Gastrocnemius medialis (tissue), 4 donors: ENCODE data around the gene NIPA2.

Experiments used
- POLR2A ChIP-seq, 2 donors: fragments of 450-650 bp; IDR thresholded peaks; one replicate each; pipeline ENCODE4 v1.6.1; 2017; ENCODE audit warnings: antibody characterized with exemption in 2 of 2, mild to moderate bottlenecking in 2 of 2, moderate library complexity in 2 of 2
- TF ChIP-seq, protein P1 (sequence below), 5 experiments: fragments of 450-650 bp in 3 of 5; fragments of 200-600 bp in 2 of 5; sonication (generic) in 2 of 5; IDR thresholded peaks in 4 of 5; conservative IDR thresholded peaks in 1 of 5; 1 replicate in 4 of 5; 2 replicates in 1 of 5; pipeline ENCODE4 v1.5.1; 2016 to 2019; ENCODE audit warnings: antibody characterized with exemption in 5 of 5, mild to moderate bottlenecking in 3 of 5, moderate library complexity in 3 of 5

DNA sequence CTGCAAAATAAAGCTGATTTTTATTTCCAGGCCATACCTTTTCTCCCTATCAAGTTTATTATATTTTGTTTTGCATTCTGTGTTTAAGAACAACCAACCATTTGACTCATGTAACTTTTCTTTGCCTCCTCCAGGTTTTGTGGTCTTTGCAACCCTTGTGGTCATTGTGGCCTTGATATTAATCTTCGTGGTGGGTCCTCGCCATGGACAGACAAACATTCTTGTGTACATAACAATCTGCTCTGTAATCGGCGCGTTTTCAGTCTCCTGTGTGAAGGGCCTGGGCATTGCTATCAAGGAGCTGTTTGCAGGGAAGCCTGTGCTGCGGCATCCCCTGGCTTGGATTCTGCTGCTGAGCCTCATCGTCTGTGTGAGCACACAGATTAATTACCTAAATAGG lies 27.6 kb downstream of the NIPA2 start:
- TF ChIP-seq, protein P1, sequence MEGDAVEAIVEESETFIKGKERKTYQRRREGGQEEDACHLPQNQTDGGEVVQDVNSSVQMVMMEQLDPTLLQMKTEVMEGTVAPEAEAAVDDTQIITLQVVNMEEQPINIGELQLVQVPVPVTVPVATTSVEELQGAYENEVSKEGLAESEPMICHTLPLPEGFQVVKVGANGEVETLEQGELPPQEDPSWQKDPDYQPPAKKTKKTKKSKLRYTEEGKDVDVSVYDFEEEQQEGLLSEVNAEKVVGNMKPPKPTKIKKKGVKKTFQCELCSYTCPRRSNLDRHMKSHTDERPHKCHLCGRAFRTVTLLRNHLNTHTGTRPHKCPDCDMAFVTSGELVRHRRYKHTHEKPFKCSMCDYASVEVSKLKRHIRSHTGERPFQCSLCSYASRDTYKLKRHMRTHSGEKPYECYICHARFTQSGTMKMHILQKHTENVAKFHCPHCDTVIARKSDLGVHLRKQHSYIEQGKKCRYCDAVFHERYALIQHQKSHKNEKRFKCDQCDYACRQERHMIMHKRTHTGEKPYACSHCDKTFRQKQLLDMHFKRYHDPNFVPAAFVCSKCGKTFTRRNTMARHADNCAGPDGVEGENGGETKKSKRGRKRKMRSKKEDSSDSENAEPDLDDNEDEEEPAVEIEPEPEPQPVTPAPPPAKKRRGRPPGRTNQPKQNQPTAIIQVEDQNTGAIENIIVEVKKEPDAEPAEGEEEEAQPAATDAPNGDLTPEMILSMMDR (IDR thresholded peaks at IDR 0.05 in 4 of 5, conservative IDR thresholded peaks at IDR 0.05 in 1 of 5): no peak
- TF ChIP-seq POLR2A (IDR thresholded peaks at IDR 0.05): no peak
